ENCODE measurements around the gene RPS2. TPM values are rescaled to one million over a fixed set of nuclear protein-coding genes. Genes with fewer than 3 reads are reported as not detected.

RPS2 gene
- total and polyA plus RNA-seq, 2 of the 8 experiments (the other 6 are each of a cell fraction or from before 2014, with no cell fraction given) = 4,042 to 16,783 TPM

GRCh38 chr16:1964506-1965395 lies at the start of gene RPS2 (continued):
- TF ChIP-seq RFX5 (IDR thresholded peaks at IDR 0.05; ENCODE audit: borderline replicate concordance, low read depth, low read length) (no peak), POLR2A (IDR thresholded peaks at IDR 0.05; ENCODE audit: control extremely low read depth in 1 of 2, low read depth in 2 of 2, low read length in 2 of 2) (peak; percentile 99 to 100), TBP (IDR thresholded peaks at IDR 0.05; ENCODE audit: low read depth, low read length) (peak; percentile 98), SIRT6 (IDR thresholded peaks at IDR 0.05; ENCODE audit: low read length) (no peak), SP1 (IDR thresholded peaks at IDR 0.05; ENCODE audit: low read depth, low read length) (peak; percentile 85), CTBP2 (IDR thresholded peaks at IDR 0.05; ENCODE audit: borderline replicate concordance, insufficient read depth, insufficient read length, low read length) (no peak), HDAC2 (IDR thresholded peaks at IDR 0.05; ENCODE audit: borderline replicate concordance in 1 of 2, low read depth in 2 of 2, low read length in 2 of 2) (peak in 1 of 2 experiments; percentile 17; a peak in 1 of 4 replicates), RXRA (IDR thresholded peaks at IDR 0.05; ENCODE audit: insufficient read depth, low read depth, low read length) (no peak), ATF3 (IDR thresholded peaks at IDR 0.05; ENCODE audit: insufficient read depth, low read depth, low read length) (peak; percentile 73; the same call in 1 of the 2 replicates), SP2 (IDR thresholded peaks at IDR 0.05; ENCODE audit: low read length) (no peak), CBX8 (IDR thresholded peaks at IDR 0.05; ENCODE audit: borderline replicate concordance, low read depth, low read length) (no peak), CHD2 (IDR thresholded peaks at IDR 0.05; ENCODE audit: low read length) (peak; percentile 96), EP300 (IDR thresholded peaks at IDR 0.05; ENCODE audit: borderline replicate concordance in 1 of 2, low read depth in 2 of 2, low read length in 2 of 2) (no peak), TCF12 (IDR thresholded peaks at IDR 0.05; ENCODE audit: low read depth, low read length) (no peak), CHD1 (IDR thresholded peaks at IDR 0.05; ENCODE audit: low read depth, low read length) (peak; percentile 59; the same call in 1 of the 2 replicates), SAP30 (IDR thresholded peaks at IDR 0.05; ENCODE audit: insufficient read depth, insufficient replicate concordance, low read length) (no peak), ASH2L (IDR thresholded peaks at IDR 0.05; ENCODE audit: low read length) (no peak), JUND (IDR thresholded peaks at IDR 0.05; ENCODE audit: low read length) (no peak), EZH2 (IDR thresholded peaks at IDR 0.05; ENCODE audit: low read depth, low read length, severe bottlenecking) (no peak), PHF8 (conservative IDR thresholded peaks at IDR 0.05; ENCODE audit: low read depth, low read length) (peak; percentile 93)
- TF ChIP-seq, protein P1, sequence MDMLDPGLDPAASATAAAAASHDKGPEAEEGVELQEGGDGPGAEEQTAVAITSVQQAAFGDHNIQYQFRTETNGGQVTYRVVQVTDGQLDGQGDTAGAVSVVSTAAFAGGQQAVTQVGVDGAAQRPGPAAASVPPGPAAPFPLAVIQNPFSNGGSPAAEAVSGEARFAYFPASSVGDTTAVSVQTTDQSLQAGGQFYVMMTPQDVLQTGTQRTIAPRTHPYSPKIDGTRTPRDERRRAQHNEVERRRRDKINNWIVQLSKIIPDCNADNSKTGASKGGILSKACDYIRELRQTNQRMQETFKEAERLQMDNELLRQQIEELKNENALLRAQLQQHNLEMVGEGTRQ (IDR thresholded peaks at IDR 0.05; ENCODE audit: low read length) = no peak
- TF ChIP-seq, protein P2, sequence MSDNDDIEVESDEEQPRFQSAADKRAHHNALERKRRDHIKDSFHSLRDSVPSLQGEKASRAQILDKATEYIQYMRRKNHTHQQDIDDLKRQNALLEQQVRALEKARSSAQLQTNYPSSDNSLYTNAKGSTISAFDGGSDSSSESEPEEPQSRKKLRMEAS (IDR thresholded peaks at IDR 0.05) = peak; percentile 78

Measured in H1 (cell line).